Measurements from ENCODE around the gene LINC01488.

The LINC01488 gene

DNA sequence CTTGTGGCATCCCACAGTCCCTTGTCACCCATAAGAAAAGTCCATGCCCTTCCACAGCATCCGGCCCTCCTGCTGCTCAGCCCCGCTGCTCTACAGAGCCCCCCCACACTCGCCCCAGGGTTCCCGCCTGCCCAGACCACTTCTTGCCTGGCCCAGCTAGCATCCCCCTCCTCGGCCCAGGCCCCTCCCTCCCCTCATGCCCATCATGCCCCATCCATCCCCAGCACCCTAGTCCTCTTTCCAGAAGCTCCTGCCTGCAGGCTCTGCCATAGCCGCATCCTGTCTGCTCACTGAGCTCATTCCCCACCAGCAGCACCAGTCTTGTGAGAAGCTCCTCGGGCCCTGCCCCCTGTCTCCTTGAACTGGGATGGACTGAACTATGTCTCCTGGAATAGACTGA lies 54.4 kb downstream of the LINC01488 start:
- DNase-seq: no peak

DNA sequence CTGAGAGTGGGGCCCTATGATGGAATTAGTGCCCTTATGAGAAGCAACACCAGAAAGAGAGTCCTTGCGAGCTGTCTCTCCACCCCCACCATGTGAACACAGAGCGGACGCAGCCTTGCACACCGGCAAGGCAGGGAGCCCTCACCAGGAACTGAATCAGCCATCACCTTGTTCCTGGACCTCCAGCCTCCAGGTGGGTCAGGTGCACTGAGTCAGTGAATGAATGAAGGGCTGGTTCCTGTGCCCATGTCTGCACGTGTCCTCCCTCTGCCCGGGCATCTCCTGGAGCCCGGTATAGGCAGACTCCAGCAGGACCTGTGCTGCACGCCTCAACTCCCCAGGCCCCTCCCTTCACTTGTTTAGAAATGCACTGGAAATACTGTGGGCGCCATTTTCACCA lies 54.9 kb downstream of the LINC01488 start:
- no peak for DNase-seq

DNA sequence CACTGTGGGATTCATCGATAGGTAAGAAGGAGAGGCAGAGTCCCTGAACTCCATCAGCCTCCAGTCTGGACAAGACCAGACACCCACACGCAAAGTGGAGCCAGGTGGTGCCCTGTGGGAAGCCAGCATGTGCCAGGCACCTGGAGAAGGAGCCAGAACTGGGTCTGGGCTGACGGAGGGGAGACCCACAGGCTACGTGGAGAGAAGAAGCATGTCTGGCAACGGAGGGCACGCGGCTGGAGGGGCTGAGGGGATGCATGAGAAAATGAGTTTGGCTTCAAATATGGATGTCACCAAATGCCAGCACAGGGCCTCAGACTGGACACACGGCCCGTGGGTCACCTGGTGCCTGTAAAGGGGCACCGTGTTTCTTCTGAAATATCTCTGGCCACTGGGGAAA lies 55.7 kb downstream of the LINC01488 start:
- no peak for DNase-seq

DNA sequence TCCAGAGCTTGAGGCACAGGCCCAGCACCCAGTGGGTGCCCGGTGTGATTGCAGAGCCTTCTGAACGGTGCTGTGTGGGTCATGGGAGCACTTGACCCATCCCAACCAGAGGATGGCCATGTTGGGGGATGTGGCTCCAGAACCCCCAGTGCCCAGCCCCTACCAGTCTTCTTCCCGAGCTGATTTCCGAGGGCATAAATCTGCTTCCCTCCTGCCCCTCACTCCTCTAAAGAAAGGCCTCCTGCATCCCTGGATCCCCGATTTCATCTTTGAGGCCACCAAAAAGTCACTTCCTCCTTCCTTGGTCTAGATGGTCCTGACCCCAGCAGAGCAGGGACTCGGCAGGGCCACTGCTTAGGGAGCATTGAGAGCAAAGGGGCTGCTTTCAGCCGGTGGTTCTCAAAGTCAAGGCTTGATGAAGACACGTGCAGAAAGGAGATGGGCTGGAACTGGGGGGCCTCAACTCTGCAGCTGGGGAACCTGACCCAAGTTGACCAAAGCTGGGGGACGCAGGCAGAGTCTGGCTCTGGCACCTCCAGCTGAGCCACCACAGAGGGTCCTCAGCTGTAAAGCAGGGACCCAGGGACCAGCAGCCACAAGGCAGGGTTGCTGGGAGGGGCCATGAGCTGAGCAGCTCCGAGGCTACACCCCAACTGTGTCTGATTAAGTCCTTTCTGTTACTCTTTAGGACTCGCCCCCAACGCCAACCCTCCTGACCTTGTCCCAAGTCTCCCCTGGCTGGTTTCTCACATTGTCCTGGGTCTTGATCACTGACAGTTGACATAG lies 56.6 kb downstream of the LINC01488 start:
- DNase-seq: no peak

DNA sequence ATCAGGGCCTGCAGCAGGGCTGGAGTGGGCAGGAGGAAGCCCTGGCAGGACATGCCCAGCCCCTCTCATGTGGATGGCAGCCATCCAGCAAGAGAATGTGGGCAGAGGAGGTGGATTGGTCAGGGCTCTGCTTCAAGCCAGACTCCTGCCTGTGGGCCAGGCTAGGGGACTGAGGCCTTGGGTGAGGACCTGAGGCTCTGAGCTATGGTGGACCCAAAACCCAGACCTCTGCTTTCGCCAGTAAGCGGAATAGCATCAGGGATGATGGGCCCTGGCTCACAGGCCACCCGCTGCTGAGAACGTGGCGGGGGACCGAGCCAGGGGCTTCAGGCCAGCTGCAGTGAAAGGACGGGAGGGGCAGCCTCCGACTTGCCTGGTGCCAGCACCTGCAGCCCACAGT lies 57.4 kb downstream of the LINC01488 start:
- no peak for DNase-seq

DNA sequence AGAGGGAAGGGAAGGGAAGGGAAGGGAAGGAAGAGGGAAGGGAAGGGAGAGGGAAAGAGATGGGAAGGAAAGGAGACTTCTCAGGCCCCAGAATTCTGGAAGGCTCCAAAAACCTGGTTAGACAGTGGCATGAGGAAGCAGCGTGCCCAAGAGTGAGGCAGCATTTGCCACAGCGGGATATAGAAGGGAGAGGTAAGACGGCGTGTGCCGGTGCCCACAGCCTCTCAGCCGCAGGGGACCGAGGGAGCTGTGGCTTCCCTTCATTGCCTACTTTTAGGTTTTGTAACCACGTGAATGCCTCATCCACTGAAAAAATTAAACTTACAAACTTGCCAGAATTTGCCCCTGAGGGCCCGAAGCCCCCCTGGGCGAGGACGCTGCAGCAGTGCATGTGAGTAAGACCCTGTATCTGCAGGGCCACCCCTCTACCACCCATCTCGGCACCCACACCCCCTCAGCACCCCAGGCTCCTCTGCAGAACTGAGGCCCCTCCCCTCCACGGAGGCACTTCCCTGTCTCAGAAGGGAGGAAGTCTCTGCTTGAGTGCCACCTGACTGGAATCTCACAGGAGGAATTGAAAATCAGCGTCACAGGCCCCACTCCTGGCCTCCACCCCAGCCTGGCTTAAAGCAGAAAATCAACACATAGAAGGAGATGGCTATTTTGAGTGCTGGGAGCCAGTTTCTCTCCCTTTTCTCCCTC lies 58.1 kb downstream of the LINC01488 start:
- peak; percentile 76 for DNase-seq

DNA sequence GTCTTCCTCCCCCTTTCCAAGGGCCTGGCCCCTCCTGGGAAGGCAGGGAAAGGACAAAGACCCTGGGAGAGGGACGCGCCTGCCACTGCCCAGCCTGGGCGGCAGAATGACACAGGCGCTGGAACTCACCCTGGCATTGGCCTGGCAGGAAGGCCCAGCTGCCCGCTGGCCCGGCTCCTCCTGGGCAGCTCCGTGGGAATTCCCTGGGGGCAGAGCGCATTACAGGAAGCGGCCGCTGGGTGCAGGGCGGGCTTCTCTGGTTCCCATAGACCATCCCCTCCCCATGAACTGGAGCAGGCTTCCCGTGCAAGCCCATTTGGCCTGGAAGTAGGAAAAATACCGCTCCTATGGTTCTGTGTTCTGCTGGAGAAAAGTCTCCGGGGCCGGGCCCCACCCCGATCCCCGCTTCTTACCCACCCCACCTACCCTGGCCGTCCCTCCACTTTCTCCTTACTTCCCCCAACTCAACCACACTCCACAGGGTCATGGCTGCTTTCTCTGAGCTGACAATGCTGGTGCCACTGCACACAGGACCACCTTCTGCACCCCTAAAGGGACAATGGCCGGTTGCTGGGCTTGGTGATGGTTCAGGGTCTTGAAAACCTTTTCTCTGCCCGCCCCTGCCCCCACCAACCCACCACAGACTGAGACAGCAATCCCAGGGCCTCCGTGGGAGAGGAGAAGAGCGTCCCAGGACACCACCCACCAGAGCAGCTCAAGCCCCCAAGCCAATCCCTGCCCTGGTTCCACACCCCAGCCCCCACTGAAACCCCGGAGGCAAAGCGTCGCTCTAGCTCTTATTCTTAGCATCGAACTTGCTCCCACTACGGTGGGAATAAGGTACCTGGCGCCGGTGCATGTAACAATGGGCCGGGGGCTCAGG lies 58.9 kb downstream of the LINC01488 start:
- DNase-seq: no peak

DNA sequence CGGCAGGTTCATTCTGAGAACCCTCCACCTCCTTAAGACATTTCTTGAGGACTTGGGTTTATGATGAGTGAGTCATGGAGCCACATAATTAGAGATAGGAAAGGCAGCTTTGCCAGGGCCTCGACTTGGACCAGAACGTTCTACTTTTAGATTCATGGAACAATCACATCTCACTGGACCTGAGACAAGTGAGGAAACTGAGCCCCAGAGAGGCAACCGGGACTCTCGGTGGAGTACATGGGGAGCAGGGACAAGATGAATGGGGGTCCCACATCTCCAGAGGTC lies 59.5 kb downstream of the LINC01488 start:
- DNase-seq: no peak

DNA sequence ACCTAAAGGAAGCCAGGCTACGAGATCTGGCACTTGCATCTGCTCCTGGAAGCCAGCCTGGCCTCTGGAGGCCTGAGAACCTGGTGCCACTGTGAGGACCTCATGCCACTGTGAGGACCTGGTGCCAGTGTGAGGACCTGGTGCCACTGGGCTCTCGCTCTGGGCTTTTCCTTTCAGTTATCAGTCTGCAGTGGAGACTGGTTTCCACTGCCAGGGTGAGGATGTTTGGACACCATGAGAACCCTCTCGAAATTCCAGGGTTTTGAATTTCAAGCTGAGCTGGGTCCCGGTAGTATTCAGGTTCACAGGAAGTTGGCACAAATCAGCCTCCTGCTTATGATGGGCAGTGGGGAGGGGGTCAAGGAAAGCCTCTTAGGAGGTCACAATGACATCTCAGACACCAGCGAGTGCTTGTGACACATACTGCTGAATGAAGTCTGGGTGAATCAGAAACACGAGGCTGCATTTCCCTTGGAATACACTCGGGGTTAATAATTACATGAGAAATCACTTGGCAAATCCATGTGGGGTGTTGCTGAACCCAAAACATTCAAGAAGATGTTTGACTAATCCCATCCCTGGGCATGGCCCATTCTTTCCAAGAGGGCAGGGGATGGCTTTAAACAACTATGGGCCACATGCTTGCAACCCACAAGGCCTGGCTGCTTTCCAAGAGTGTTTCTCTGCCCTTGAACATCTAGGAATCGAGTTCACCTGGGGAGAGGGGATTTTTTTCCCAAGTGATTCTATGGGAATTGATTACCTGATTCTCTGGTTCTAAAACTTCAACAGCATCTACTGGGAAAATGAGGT lies 60.2 kb downstream of the LINC01488 start:
- DNase-seq: no peak

DNA sequence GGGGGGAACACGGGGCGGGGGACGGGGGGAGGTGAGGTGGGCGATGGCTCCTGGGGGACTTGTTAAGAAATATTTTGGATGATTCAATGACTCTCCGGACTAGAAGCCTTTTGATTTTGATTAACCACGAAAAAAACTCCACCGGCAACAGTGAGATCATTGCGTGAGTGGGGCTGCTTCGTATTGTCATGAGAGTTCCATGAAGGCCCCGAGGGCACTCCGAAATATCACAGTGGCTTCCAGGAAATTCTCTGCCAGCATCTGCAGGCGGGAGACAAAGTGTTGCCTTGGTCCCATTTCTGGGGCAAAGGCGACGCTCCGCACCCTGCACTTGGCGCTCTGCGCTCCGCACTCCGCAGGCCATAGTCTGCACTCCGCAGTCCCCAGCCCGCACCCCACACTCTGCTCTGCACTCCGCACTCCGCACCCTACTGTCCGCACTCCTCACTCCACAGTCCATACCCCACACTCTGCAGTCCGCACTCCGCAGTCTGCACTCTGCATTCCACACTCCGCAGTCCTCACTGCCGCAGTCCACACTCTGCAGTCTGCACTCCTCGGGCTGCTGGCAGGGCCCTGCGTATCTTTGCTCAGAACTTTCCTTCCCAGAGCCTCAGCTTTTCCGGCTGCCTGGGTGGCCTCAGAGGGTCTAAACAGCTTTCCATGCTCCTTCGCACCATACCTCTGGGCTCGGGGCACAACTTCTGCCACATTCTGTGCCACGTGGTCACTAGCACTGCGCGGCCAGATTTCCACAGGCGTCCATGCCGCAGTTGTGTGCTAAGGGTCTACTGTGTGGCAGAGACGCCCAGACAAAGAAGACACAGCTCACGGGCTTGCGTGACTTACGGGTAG lies 61.1 kb downstream of the LINC01488 start:
- DNase-seq: no peak

All from MV-4-11 (cell line).